PFSK-1 (cell line): ENCODE data around the gene TOGARAM2.

ENCODE experiments used
- POLR2AphosphoS5 ChIP-seq: IDR thresholded peaks from 2 replicates; pipeline ENCODE4 v1.6.1; 2012; ENCODE audit warnings: low read depth, mild to moderate bottlenecking, control low read depth, low read length, moderate library complexity
- SIN3A ChIP-seq: IDR thresholded peaks from 2 replicates; pipeline ENCODE4 v1.6.1; 2012; ENCODE audit warnings: mild to moderate bottlenecking, low read length, moderate library complexity, borderline replicate concordance; ENCODE audit not compliant: insufficient read depth

DNA sequence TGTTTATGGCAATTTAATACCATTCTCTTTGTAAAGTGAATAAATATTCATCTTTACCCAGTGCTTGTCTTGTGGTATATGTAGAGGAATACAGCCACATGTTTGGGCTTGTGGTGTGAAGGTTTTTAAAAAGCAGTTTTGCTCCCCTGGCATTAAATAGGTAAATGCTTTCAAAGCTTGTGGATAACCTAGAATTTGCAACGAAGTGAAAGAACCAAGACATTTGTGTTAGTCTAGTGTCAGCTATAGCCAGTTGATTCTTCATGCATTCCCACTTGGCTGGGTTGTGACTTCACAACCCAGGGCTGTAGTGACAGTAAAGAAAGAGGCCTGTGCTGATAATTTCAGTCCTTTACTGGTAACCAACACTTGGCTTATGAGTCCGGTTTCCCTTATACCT is 32.9 kb upstream of the TOGARAM2 start:
- TF ChIP-seq SIN3A (no peak), POLR2AphosphoS5 (no peak)
